Sciatic nerve (tissue), 2 donors: ENCODE data around the gene SMIM29. TPM values are rescaled to one million over a fixed set of nuclear protein-coding genes. Genes with fewer than 3 reads are reported as not detected.

ENCODE experiments used
- ATAC-seq: fragments of 200-7000 bp; cut with Tn5 transposase; one replicate; pipeline ENCODE4 v1.9.1; 2020; ENCODE audit warnings: mild to moderate bottlenecking, moderate library complexity
- DNase-seq: peaks from one replicate; pipeline ENCODE4 v3.0.0-alpha.2; 2020; ENCODE audit warnings: low spot score
- intact Hi-C: fragments of 100-400 bp; cut with DNase I; formaldehyde crosslinking; loops from one replicate; pipeline ENCODE4 v1.14.2; 2022
- total RNA-seq: library from RNA; stranded (reverse); fragmentation: NEBNext Ultra II Directional; extraction: Animal tissue kit (Norgen Biotek cat#: 25700); gene quantifications from one replicate; pipeline ENCODE4 v1.2.1, GENCODE V29; 2021
- donor health status: DM: no; HTN: no; CAD: no.
- donor health status: DM: no; HTN: no; CAD: no.

The SMIM29 gene
- total RNA-seq, 1 donor from 2014 or later: 31.6 TPM

- DNase-seq (no peak), ATAC-seq (no peak)
- intact Hi-C loops: no loop called here
These were observed 14.0 kb downstream of the SMIM29 start for GRCh38 chr6:34234667-34235306.

GRCh38 chr6:34233867-34234266 lies 14.9 kb downstream of the SMIM29 start:
- no peak for DNase-seq
- ATAC-seq: no peak
- intact Hi-C loops: no loop called here

- ATAC-seq: no peak
- no peak for DNase-seq
- intact Hi-C loops: no loop called here
These were observed 15.9 kb downstream of the SMIM29 start for GRCh38 chr6:34232901-34233300.

- intact Hi-C loops: no loop called here
- DNase-seq: peak; percentile 34
- ATAC-seq: no peak
These were observed 17.1 kb downstream of the SMIM29 start for GRCh38 chr6:34231566-34232336.

- no peak for ATAC-seq
- DNase-seq: peak; percentile 42
- intact Hi-C loops: no loop called here
These were observed 18.0 kb downstream of the SMIM29 start for GRCh38 chr6:34230653-34231371.

- DNase-seq: no peak
- ATAC-seq: no peak
- intact Hi-C loops: no loop called here
These were observed 18.9 kb downstream of the SMIM29 start for GRCh38 chr6:34229877-34230276.

- intact Hi-C loops: no loop called here
- DNase-seq: no peak
- no peak for ATAC-seq
These were observed 20.9 kb downstream of the SMIM29 start for GRCh38 chr6:34227761-34228421.

- no peak for ATAC-seq
- DNase-seq: no peak
- intact Hi-C loops: no loop called here
These were observed 21.8 kb downstream of the SMIM29 start for GRCh38 chr6:34226731-34227586.

- DNase-seq (no peak), ATAC-seq (no peak)
- intact Hi-C loops: no loop called here
These were observed 22.7 kb downstream of the SMIM29 start for GRCh38 chr6:34226066-34226465.

GRCh38 chr6:34225551-34225950 lies 23.3 kb downstream of the SMIM29 start:
- intact Hi-C loops: no loop called here
- DNase-seq (no peak), ATAC-seq (no peak)

GRCh38 chr6:34223956-34224940 lies 24.6 kb downstream of the SMIM29 start:
- intact Hi-C loops: no loop called here
- DNase-seq (peak; percentile 96), ATAC-seq (peak; percentile 96)

GRCh38 chr6:34223381-34223955 lies 25.3 kb downstream of the SMIM29 start:
- ATAC-seq (peak; percentile 57), DNase-seq (no peak)
- intact Hi-C loops: no loop called here

- DNase-seq (no peak), ATAC-seq (no peak)
- intact Hi-C loops: no loop called here
These were observed 30.1 kb downstream of the SMIM29 start for GRCh38 chr6:34218691-34219090.

- DNase-seq: no peak
- ATAC-seq: no peak
- intact Hi-C loops: no loop called here
These were observed 35.0 kb downstream of the SMIM29 start for GRCh38 chr6:34213772-34214171.

GRCh38 chr6:34207695-34208443 lies 40.9 kb downstream of the SMIM29 start:
- ATAC-seq (no peak), DNase-seq (no peak)
- intact Hi-C loops: no loop called here

GRCh38 chr6:34206726-34207125 lies 42.1 kb downstream of the SMIM29 start:
- DNase-seq: no peak
- intact Hi-C loops: no loop called here
- no peak for ATAC-seq

GRCh38 chr6:34205916-34206315 lies 42.9 kb downstream of the SMIM29 start:
- no peak for DNase-seq
- intact Hi-C loops: no loop called here
- ATAC-seq: no peak
